ENCODE measurements around the gene GPD2. TPM values are rescaled to one million over a fixed set of nuclear protein-coding genes. Genes with fewer than 3 reads are reported as not detected.

The GPD2 gene
- total and polyA plus RNA-seq, 10 of the 15 experiments (the other 5 are each of a cell fraction or from before 2014, with no cell fraction given) = 10.0 to 73.5 (median 43.4) TPM

- POLR2A ChIA-PET = interaction anchor here (0.6 to 1.2 kb wide), 2 partner anchors 24 to 135 kb away, joined by 3 read pairs; no protein-coding TSS in a partner anchor
- peak; percentile 87 for FAIRE-seq
- intact Hi-C loops (cut with micrococcal nuclease; ENCODE audit: unreplicated experiment) = loop anchor here (5.0 kb wide), 1 partner anchor 51 kb away; no protein-coding TSS in a partner anchor
- TF ChIP-seq FOXM1 (IDR thresholded peaks at IDR 0.05; ENCODE audit: low read depth, low read length) (peak; percentile 35; the same call in 1 of the 2 replicates), TAF1 (IDR thresholded peaks at IDR 0.05; ENCODE audit: borderline replicate concordance, low read depth, low read length) (no peak), MXI1 (IDR thresholded peaks at IDR 0.05; ENCODE audit: low read depth, low read length) (no peak), GABPA (IDR thresholded peaks at IDR 0.05; ENCODE audit: low read depth) (no peak), NFIC (IDR thresholded peaks at IDR 0.05; ENCODE audit: low read depth, low read length) (peak; percentile 21; the same call in 1 of the 2 replicates), BRCA1 (IDR thresholded peaks at IDR 0.05; ENCODE audit: low read depth, low read length) (no peak), POLR2AphosphoS2 (IDR thresholded peaks at IDR 0.05; ENCODE audit: low read depth, low read length) (no peak), CREM (IDR thresholded peaks at IDR 0.05; ENCODE audit: low read depth) (peak; percentile 14; the same call in 1 of the 2 replicates), ATF2 (IDR thresholded peaks at IDR 0.05; ENCODE audit: low read length) (0 out of 2 replicates have a peak, but pooled peaks have one; percentile 11), SMAD1 (IDR thresholded peaks at IDR 0.05; ENCODE audit: low read depth, partially characterized antibody) (no peak), EP300 (IDR thresholded peaks at IDR 0.05; ENCODE audit: borderline replicate concordance in 1 of 2, control insufficient read depth in 1 of 2, low read depth in 2 of 2, low read length in 2 of 2) (no peak), MEF2B (IDR thresholded peaks at IDR 0.05; ENCODE audit: partially characterized antibody, poor library complexity, severe bottlenecking) (no peak), HDAC2 (IDR thresholded peaks at IDR 0.05) (no peak), NRF1 (conservative IDR thresholded peaks at IDR 0.05; ENCODE audit: low read depth, low read length) (no peak), JUNB (IDR thresholded peaks at IDR 0.05) (peak; percentile 66), ZBED1 (IDR thresholded peaks at IDR 0.05; ENCODE audit: borderline replicate concordance) (peak; percentile 35; the same call in 1 of the 2 replicates), ZNF384 (IDR thresholded peaks at IDR 0.05; ENCODE audit: borderline replicate concordance, low read depth, low read length) (no peak), PAX8 (IDR thresholded peaks at IDR 0.05) (no peak), BMI1 (IDR thresholded peaks at IDR 0.05; ENCODE audit: borderline replicate concordance) (no peak), ZNF274 (IDR thresholded peaks at IDR 0.05; ENCODE audit: insufficient read depth, insufficient read length) (no peak), IRF4 (IDR thresholded peaks at IDR 0.05; ENCODE audit: low read depth, low read length) (peak; percentile 53; the same call in 1 of the 2 replicates), YBX1 (IDR thresholded peaks at IDR 0.05) (no peak), ETV6 (conservative IDR thresholded peaks at IDR 0.05 in 1 of 2, IDR thresholded peaks at IDR 0.05 in 1 of 2; ENCODE audit: borderline replicate concordance in 1 of 2, low read depth in 1 of 2) (peak in 1 of 2 experiments; percentile 77; a peak in 2 of 4 replicates), BHLHE40 (IDR thresholded peaks at IDR 0.05; ENCODE audit: borderline replicate concordance in 1 of 2, low read depth in 2 of 2, low read length in 1 of 2) (no peak)
Observed at GRCh38 chr2:156476021-156476849, 40.1 kb downstream of the GPD2 start.

More at GRCh38 chr2:156476021-156476849, 40.1 kb downstream of the GPD2 start:
- H3K36me3 ChIP-seq (ENCODE audit: control insufficient read depth in 2 of 2, insufficient read depth in 2 of 2, low read length in 1 of 2) = peaks cover 0 to 2% of the 10 kb centered on the region in 2 experiments; a peak in 1 of 4 replicates
- peak overlapping the region; percentile 51 for H3K4me2 ChIP-seq (ENCODE audit: control insufficient read depth, insufficient read depth)
- ChIA-PET RAD21 (ENCODE audit: unreplicated experiment) (interaction anchor here (0.9 to 1.3 kb wide), 4 partner anchors 11 to 46 kb away, joined by 3 to 4 read pairs (median 3); no protein-coding TSS in a partner anchor), CTCF (interaction anchor here (0.5 to 1.6 kb wide), 6 partner anchors 16 to 142 kb away, joined by 3 to 4 read pairs (median 3); no protein-coding TSS in a partner anchor), SMC1A (ENCODE audit: uncharacterized antibody, unreplicated experiment) (interaction anchor here (0.6 to 2.2 kb wide), 19 partner anchors 9 to 142 kb away, joined by 3 to 8 read pairs (median 3); no protein-coding TSS in a partner anchor)
- 42% methylated on average over 5 of the region's 5 CpGs for WGBS (ENCODE audit: insufficient coverage, insufficient replicate concordance, low lambda C conversion rate, missing lambda C conversion rate)
- peaks cover 16% of the 10 kb centered on the region for H3K79me2 ChIP-seq (ENCODE audit: control insufficient read depth, insufficient read depth, low read length)
- no peaks in the 10 kb centered on the region for H4K20me1 ChIP-seq (ENCODE audit: control insufficient read depth, insufficient read depth)
- in situ Hi-C loops (cut with MboI) = no loop called here
- peaks cover 42% of the 10 kb centered on the region for H3K4me1 ChIP-seq (ENCODE audit: control insufficient read depth, insufficient read depth, low read length)
- no TSS peak for BruUV-seq (replicated peaks)
- DNase-seq (ENCODE audit: low read depth, low spot score) (no peak), ATAC-seq (peak; percentile 59)
- no peak overlapping the region; the same call in 1 of the 2 replicates for H2AFZ ChIP-seq (ENCODE audit: control insufficient read depth, low read depth, low read length)
- H3K27ac ChIP-seq (ENCODE audit: control insufficient read depth, insufficient read depth) = peak overlapping the region; percentile 66
- no peak overlapping the region; the same call in 1 of the 2 replicates for H3K9ac ChIP-seq (ENCODE audit: control insufficient read depth, insufficient read depth, low read length)
- H3K27me3 ChIP-seq (replicated peaks in 1 of 2; ENCODE audit: control insufficient read depth in 2 of 2, insufficient read depth in 2 of 2, low read length in 1 of 2) = no peaks in the 10 kb centered on the region
- H3K9me3 ChIP-seq (replicated peaks; ENCODE audit: control insufficient read depth, insufficient read depth, low read length) = no peaks in the 10 kb centered on the region
- H3K4me3 ChIP-seq = no peak overlapping the region

Measured in GM12878 (cell line).